Spinal cord (tissue), 10 donors: ENCODE data around the gene MSH5. TPM values are rescaled to one million over a fixed set of nuclear protein-coding genes. Genes with fewer than 3 reads are reported as not detected.
A peak's percentile ranks its signal among the peaks of the same experiment; 100 is the strongest.

ENCODE experiments used
- DNase-seq, 6 donors: peaks; one replicate each; pipeline versions ENCODE4 v3.0.0 to v3.0.0-alpha.2; 2013 to 2015; ENCODE audit warnings: low spot score in 6 of 6, low read depth in 4 of 6
- H3K27ac ChIP-seq: one replicate; pipeline ENCODE4 v1.5.1; 2013; ENCODE audit warnings: low read depth, low read length, control low read depth
- H3K27me3 ChIP-seq: one replicate; pipeline ENCODE4 v1.6.1; 2013; ENCODE audit warnings: low read length; ENCODE audit not compliant: control insufficient read depth, insufficient read depth
- H3K36me3 ChIP-seq: one replicate; pipeline ENCODE4 v1.6.1; 2013; ENCODE audit warnings: low read length; ENCODE audit not compliant: control insufficient read depth, insufficient read depth
- H3K4me1 ChIP-seq: one replicate; pipeline ENCODE4 v1.6.1; 2013; ENCODE audit warnings: low read length; ENCODE audit not compliant: control insufficient read depth, insufficient read depth
- H3K4me3 ChIP-seq: one replicate; pipeline ENCODE4 v1.5.1; 2013; ENCODE audit warnings: low read depth, low read length, control low read depth
- H3K9me3 ChIP-seq: one replicate; pipeline ENCODE4 v1.6.1; 2013; ENCODE audit warnings: low read length; ENCODE audit not compliant: control insufficient read depth, insufficient read depth
- WGBS: methylation state at CpG from one replicate; pipeline ENCODE4 v1.1.5; 2013; ENCODE audit warnings: missing lambda C conversion rate; ENCODE audit not compliant: insufficient coverage; 5-methylcytosine and 5-hydroxymethylcytosine counted together
- polyA plus RNA-seq, 2 donors: library from polyadenylated mRNA; unstranded; fragments of 120-200 nt; gene quantifications; one replicate each; pipeline ENCODE4 v1.2.1, GENCODE V29; 2013; ENCODE audit not compliant: insufficient read length in 2 of 2
- total RNA-seq, 2 donors: library from RNA; depleted of rRNA in 1 of 2; stranded (reverse); fragments of 120-200 nt in 1 of 2; fragments of >200 nt in 1 of 2; gene quantifications; one replicate each; pipeline versions ENCODE4 v1.2.3 to v1.2.4, GENCODE V29; 2013 to 2014
- donor health status: healthy.

Gene MSH5
- total and polyA plus RNA-seq, 4 donors = 6.2 to 38.8 (median 19.6) TPM

DNA sequence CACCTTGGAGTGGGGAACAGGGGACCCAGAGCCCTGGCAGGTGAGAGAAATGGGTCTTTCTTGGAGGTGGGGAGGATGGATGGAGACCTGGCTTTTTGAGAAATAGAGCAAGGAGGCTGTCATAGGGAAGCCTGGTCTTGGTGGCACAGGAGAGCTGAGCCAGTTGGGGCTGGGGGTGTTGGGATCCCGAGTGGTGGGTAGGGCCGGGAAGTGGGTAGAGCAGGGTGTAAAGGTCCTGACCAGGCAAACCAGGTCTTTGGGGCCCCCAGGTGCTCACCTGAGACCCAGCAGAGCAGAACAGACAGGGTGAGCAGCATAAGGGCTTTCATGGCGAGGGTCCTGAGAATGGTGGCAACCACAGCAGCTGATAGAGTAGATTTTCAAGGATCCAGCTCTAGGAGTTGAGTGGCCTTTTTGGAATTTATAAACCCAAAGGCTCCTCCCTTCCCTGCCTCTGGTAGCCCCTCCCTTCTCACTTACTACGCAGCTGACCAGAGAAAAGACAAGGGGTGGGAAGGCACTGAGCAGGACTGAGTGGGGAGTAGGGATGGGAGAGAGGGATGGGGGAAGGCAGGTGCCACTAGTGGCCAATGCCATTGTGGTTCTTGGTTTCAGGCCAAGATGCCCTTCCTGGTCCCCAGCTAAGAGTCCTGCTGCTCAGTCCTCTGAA lies 18.3 kb upstream of the MSH5 start, which contains the start of gene LY6G6C:
Gene LY6G6C, minus strand, starts transcription at position 396 of the 670 bp plus-strand sequence. Its CDS starts 67 bp downstream, at position 329.
- H3K27ac ChIP-seq = no peak within 1 kb of the TSS
- H3K4me1 ChIP-seq = peaks cover 3% of the 10 kb centered on the region
- H3K4me3 ChIP-seq = no peak within 1 kb of the TSS
- WGBS = 96% methylated on average over 3 of the region's 4 CpGs
- DNase-seq = no peak
- peaks cover 32% of the 10 kb centered on the region for H3K36me3 ChIP-seq
- H3K9me3 ChIP-seq = no peaks in the 10 kb centered on the region
- H3K27me3 ChIP-seq = no peaks in the 10 kb centered on the region

DNA sequence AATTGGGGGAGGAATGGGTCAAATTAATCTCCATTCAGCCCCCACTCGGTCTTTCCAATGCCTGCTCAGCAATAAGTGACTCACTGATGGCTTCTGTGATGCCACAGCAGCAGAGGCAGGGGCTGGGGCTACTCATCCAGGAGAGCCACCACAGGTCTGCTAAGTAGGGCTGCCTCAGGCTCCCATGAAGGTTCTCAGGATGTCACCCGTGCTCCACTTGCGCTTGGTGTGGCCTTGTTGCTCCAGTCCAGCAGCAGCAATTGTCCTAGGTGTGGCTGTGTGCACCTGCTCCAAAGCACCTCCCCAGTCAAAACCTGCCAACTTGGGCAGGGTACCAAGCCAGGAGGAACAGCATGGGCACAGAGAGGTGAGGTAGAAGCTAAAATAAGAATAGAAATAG lies 17.6 kb upstream of the MSH5 start:
- Histone ChIP-seq H3K9me3 (no peaks in the 10 kb centered on the region), H3K27ac (no peak overlapping the region), H3K36me3 (peaks cover 38% of the 10 kb centered on the region), H3K4me1 (peaks cover 3% of the 10 kb centered on the region), H3K4me3 (no peak overlapping the region), H3K27me3 (no peaks in the 10 kb centered on the region)
- DNase-seq = no peak
- 88% methylated on average over 3 of the region's 3 CpGs for WGBS

DNA sequence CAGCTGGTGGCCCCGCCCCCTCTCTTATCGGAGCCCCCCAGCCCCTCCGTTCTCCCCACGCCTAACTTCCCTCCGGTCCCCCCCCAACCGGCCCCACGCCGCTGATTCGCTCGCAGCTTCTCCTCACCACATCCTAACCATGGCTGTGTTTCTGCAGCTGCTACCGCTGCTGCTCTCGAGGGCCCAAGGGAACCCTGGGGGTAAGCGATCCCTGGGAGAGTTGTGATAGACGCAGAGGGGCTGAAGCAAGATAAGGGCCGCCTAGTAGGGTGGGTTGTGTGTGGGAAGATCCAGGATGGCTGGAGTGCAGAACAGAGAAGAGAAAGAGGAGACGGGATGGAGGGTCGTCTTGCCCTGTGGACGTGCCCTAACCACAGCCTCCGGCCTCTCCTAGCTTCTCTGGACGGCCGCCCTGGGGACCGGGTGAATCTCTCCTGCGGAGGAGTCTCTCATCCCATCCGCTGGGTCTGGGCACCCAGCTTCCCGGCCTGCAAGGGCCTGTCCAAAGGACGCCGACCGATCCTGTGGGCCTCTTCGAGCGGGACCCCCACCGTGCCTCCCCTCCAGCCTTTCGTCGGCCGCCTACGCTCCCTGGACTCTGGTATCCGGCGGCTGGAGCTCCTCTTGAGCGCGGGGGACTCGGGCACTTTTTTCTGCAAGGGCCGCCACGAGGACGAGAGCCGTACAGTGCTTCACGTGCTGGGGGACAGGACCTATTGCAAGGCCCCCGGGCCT lies 16.4 kb upstream of the MSH5 start, which contains the start of gene MPIG6B:
Gene MPIG6B, plus strand, starts transcription at position 129 of the 735 bp plus-strand sequence. Its CDS starts 11 bp downstream, at position 140.
- no peak within 1 kb of the TSS for H3K27ac ChIP-seq
- DNase-seq = no peak
- no peak within 1 kb of the TSS for H3K4me3 ChIP-seq
- peaks cover 8% of the 10 kb centered on the region for H3K4me1 ChIP-seq
- peaks cover 50% of the 10 kb centered on the region for H3K36me3 ChIP-seq
- H3K9me3 ChIP-seq = no peaks in the 10 kb centered on the region
- H3K27me3 ChIP-seq = no peaks in the 10 kb centered on the region
- WGBS = 78% methylated on average over 35 of the region's 46 CpGs

DNA sequence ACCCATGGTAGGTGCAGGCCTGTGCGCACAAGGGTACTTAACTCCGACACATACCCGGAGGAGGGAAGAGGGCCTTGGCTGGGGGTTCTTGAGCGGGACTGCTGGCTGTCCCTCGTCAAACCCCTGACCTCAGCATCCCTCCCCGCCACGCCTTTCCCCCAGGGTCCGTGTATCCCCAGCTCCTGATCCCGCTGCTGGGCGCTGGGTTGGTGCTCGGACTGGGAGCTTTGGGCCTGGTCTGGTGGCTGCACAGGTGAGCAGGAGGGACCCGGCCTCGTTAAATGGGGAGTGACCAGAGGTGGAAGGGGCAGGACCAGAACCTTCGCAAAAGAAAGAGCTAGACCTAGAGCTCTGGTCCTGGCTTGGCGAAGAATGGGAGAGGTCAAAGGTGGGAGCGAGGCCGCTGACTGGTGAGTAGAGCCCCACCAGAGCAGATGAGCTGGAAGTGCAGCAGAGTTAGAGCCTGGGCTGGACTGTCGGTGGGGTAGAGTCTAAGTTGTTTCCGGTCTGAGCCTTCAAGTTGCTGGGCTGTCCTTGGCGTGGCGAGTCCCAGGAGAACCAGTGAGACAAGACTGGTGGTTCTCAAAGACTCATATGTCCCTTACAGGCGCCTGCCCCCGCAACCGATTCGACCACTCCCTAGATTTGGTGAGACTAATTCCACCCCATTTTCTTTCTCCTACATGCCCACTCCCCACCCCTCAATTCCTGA lies 15.7 kb upstream of the MSH5 start:
- no peak overlapping the region for H3K4me3 ChIP-seq
- H3K9me3 ChIP-seq = no peaks in the 10 kb centered on the region
- H3K27me3 ChIP-seq = no peaks in the 10 kb centered on the region
- no peak for DNase-seq
- 93% methylated on average over 20 of the region's 25 CpGs for WGBS
- peaks cover 55% of the 10 kb centered on the region for H3K36me3 ChIP-seq
- peaks cover 15% of the 10 kb centered on the region for H3K4me1 ChIP-seq
- H3K27ac ChIP-seq = no peak overlapping the region

DNA sequence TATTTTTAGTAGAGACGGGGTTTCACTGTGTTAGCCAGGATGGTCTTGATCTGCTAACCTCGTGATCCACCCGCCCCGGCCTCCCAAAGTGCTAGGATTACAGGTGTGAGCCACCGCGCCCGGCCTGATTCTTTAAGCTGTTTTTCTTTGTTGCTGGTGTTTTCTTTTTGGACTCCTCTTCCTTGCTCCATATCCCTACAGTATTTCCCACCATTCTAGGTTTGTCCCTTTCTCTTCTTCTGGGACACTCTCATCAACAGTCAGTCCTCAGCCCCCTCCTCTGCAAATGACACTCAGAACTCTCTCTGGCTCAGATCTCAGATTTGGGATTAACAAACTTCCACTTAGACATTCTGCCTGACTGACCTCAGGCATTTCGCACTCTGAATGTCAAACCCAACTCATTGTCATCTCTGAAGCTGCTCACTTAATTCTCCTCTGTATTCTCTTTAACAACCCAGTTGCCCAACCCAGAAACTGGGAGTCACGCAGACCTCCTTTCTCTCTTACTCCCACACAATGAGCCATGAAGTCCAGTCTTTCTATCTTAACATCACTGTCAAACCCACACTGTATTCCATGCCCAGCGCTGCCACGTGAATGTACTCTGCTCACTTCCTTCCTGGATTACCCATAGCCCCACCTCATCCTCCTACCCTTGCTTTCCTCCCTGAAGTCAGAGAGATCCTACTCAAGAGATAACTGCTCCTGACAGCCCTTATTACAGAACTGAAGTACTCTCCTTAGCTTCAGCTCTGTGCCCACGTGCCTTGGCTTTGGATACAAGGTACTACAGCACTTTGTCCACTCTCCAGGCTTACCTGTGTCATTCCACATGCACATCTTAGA lies 14.1 kb upstream of the MSH5 start:
- Histone ChIP-seq H3K36me3 (peaks cover 55% of the 10 kb centered on the region), H3K4me1 (peaks cover 27% of the 10 kb centered on the region), H3K4me3 (no peak overlapping the region), H3K27me3 (no peaks in the 10 kb centered on the region), H3K27ac (no peak overlapping the region), H3K9me3 (no peaks in the 10 kb centered on the region)
- no peak for DNase-seq
- WGBS = 85% methylated on average over 6 of the region's 12 CpGs

DNA sequence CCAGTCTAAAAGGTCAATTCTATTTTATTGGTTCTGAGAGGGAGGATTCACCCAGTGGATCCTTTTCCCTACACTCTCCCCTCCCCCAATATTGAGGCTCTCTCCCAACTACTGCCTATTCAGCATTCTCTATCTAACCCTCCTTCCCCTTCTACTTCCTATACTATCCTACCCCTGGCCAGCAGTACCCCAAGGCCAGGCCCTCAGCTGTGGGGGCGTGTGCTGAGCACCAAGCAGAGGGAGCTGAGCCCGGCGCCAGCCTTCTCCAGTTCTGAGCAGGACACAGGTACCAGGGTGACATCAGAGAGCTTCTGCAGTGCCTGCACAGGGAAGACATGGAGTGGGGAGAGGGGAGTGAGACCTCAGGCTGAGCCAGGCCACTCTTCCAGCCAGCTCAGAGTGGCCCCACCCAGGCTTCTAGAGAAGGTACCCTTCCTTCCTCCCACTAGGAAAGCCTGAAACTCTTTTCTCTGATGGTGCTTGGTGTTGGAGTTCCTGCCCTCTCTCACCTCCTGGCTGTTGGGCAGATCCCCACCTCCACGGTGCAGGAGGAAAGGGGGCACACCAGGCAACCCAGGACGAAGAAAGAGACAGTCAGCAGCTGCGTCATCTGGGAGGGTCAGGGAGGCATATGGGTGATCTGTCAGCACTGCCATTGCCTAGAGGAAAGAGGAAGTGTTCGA lies 12.6 kb upstream of the MSH5 start:
- Histone ChIP-seq H3K36me3 (peaks cover 55% of the 10 kb centered on the region), H3K27me3 (no peaks in the 10 kb centered on the region), H3K9me3 (no peaks in the 10 kb centered on the region), H3K4me3 (no peak overlapping the region), H3K27ac (peak overlapping the region; percentile 36), H3K4me1 (peaks cover 28% of the 10 kb centered on the region)
- 87% methylated on average over 6 of the region's 7 CpGs for WGBS
- DNase-seq = no peak

DNA sequence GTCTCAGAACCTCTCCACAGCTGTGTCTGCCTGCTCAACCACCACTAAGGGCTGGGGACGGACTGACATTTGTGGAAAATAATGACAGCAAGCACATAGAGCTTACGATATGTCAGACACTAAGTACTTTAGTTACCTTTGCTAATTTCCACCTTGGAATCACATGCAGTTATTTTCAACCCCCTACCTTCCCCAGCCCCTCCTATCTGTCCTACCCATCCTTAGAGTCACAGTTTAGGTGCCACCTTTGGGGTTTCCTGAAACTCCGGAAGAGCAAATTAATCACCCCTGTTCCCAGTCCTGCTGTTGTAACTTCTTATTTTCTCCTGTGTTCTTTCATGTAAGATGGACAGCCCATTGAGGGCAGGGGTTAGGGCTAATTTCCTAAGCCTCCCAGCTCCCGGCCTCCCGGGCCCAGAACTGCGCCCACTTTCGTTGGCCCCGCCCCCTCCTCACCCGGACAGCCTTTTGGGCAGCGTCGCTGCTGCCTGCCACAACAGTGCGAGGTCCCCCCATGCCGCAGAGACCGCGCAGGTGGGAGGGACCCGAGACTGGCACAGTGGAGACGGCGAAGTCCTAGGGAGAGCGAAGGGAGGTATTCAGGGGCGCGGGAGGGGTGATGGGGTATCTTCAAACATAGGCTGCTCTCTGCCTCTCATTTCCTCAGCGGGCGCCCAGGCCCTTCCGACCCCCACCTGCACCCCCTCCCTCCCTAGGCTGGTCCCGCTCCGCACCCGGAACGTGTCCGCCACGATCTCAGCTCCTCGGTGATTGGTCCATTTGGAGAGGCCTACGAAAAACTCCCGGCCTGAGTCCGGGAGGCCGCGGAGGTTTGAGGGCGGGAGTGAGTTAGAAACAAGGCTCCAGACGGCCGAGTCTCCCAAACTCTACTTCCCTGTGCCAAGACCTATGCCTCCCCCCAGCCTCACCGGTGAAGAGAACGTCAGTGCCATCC lies 11.8 kb upstream of the MSH5 start:
- Histone ChIP-seq H3K27me3 (no peaks in the 10 kb centered on the region), H3K36me3 (peaks cover 58% of the 10 kb centered on the region), H3K27ac (peak overlapping the region; percentile 99), H3K4me1 (peaks cover 28% of the 10 kb centered on the region), H3K9me3 (no peaks in the 10 kb centered on the region), H3K4me3 (peak overlapping the region; percentile 99)
- no peak for DNase-seq
- WGBS = 62% methylated on average over 34 of the region's 41 CpGs
